Breast epithelium (tissue), 4 donors: ENCODE data around the gene CD247. TPM values are rescaled to one million over a fixed set of nuclear protein-coding genes. Genes with fewer than 3 reads are reported as not detected.

Source experiments
- DNase-seq, 2 donors: peaks; one replicate each; pipeline ENCODE4 v3.0.0-alpha.2; 2019; ENCODE audit warnings: low spot score in 2 of 2
- H3K27ac ChIP-seq, 2 donors: fragments of 200-600 bp; sonication (generic) in 1 of 2; one replicate each; pipeline ENCODE4 v1.5.1; 2016 to 2019; ENCODE audit warnings: mild to moderate bottlenecking in 1 of 2
- H3K27me3 ChIP-seq, 2 donors: fragments of 200-600 bp; sonication (generic) in 1 of 2; one replicate each; pipeline versions ENCODE4 v1.5.1 to v1.6.0; 2017 to 2019; ENCODE audit warnings: control low read depth in 1 of 2, mild to moderate bottlenecking in 1 of 2
- H3K36me3 ChIP-seq: fragments of 200-600 bp; one replicate; pipeline ENCODE4 v1.5.1; 2019
- H3K4me1 ChIP-seq, 2 donors: fragments of 200-600 bp; sonication (generic); one replicate each; pipeline ENCODE4 v1.5.1; 2016 to 2019; ENCODE audit warnings: control low read depth in 1 of 2
- H3K4me3 ChIP-seq, 3 donors: fragments of 200-600 bp; sonication (generic); 1 replicate in 2 of 3; 2 replicates in 1 of 3; pipeline ENCODE4 v1.5.1; 2016 to 2019; ENCODE audit warnings: mild to moderate bottlenecking in 3 of 3, moderate library complexity in 2 of 3
- H3K9me3 ChIP-seq, 2 donors: fragments of 200-600 bp; sonication (generic) in 1 of 2; one replicate each; pipeline ENCODE4 v1.5.1; 2016 to 2019; ENCODE audit warnings: control low read depth in 1 of 2
- CTCF ChIP-seq, 3 donors: fragments of 450-650 bp; IDR thresholded peaks; one replicate each; pipeline ENCODE4 v1.5.1; 2016 to 2017; ENCODE audit warnings: antibody characterized with exemption in 3 of 3, mild to moderate bottlenecking in 3 of 3, moderate library complexity in 3 of 3
- POLR2A ChIP-seq: fragments of 450-650 bp; IDR thresholded peaks from one replicate; pipeline ENCODE4 v1.6.1; 2016; ENCODE audit warnings: antibody characterized with exemption, mild to moderate bottlenecking, moderate library complexity
- POLR2AphosphoS5 ChIP-seq, 3 donors: sonication (generic); formaldehyde crosslinking; IDR thresholded peaks; one replicate each; pipeline ENCODE4 v1.6.1; 2017; ENCODE audit warnings: antibody characterized with exemption in 3 of 3
- intact Hi-C: fragments of 100-400 bp; cut with DNase I; formaldehyde crosslinking; loops from one replicate; pipeline ENCODE4 v1.15.1; 2023; ENCODE audit warnings: low total_unique reads
- total RNA-seq, 3 donors: library from RNA; depleted of rRNA; stranded (reverse); fragments of >200 nt; gene quantifications; one replicate each; pipeline ENCODE4 v1.1.0, GENCODE V29; 2016

Gene CD247
- total RNA-seq, 3 donors from 2014 or later = 0.80 to 2.0 (median 2.0) TPM

GRCh38 chr1:167465743-167466142 is 52.6 kb downstream of the CD247 start:
- intact Hi-C loops = no loop called here
- H3K36me3 ChIP-seq = no peaks in the 10 kb centered on the region
- no peaks in the 10 kb centered on the region for H3K4me1 ChIP-seq
- no peak overlapping the region for H3K27ac ChIP-seq
- H3K27me3 ChIP-seq = no peaks in the 10 kb centered on the region
- H3K9me3 ChIP-seq = no peaks in the 10 kb centered on the region
- TF ChIP-seq CTCF (IDR thresholded peaks at IDR 0.05) (no peak), POLR2AphosphoS5 (IDR thresholded peaks at IDR 0.05) (no peak), POLR2A (no peak)
- no peak overlapping the region for H3K4me3 ChIP-seq
- peak in 1 of 2 donors; percentile 3 for DNase-seq

GRCh38 chr1:167465018-167465417 is 53.3 kb downstream of the CD247 start:
- no peak overlapping the region for H3K27ac ChIP-seq
- no peaks in the 10 kb centered on the region for H3K9me3 ChIP-seq
- intact Hi-C loops = no loop called here
- DNase-seq = no peak
- no peak for TF ChIP-seq POLR2A
- TF ChIP-seq CTCF (IDR thresholded peaks at IDR 0.05) = no peak
- TF ChIP-seq POLR2AphosphoS5 (IDR thresholded peaks at IDR 0.05) = no peak
- no peak overlapping the region for H3K4me3 ChIP-seq
- H3K4me1 ChIP-seq = no peaks in the 10 kb centered on the region
- H3K27me3 ChIP-seq = no peaks in the 10 kb centered on the region
- no peaks in the 10 kb centered on the region for H3K36me3 ChIP-seq

- no peaks in the 10 kb centered on the region for H3K36me3 ChIP-seq
- no peaks in the 10 kb centered on the region for H3K27me3 ChIP-seq
- TF ChIP-seq POLR2A (no peak), POLR2AphosphoS5 (IDR thresholded peaks at IDR 0.05) (no peak), CTCF (IDR thresholded peaks at IDR 0.05) (no peak)
- intact Hi-C loops = loop anchor here (5.0 kb wide), 1 partner anchor 913 kb away; no protein-coding TSS in a partner anchor
- H3K9me3 ChIP-seq = no peaks in the 10 kb centered on the region
- peak in 1 of 2 donors; percentile 5 for DNase-seq
- no peak overlapping the region for H3K4me3 ChIP-seq
- H3K27ac ChIP-seq = no peak overlapping the region
- no peaks in the 10 kb centered on the region for H3K4me1 ChIP-seq
Measured at GRCh38 chr1:167463875-167464575, 54.3 kb downstream of the CD247 start.

GRCh38 chr1:167463080-167463479 is 55.2 kb downstream of the CD247 start:
- H3K9me3 ChIP-seq = no peaks in the 10 kb centered on the region
- H3K4me1 ChIP-seq = no peaks in the 10 kb centered on the region
- no peak overlapping the region for H3K27ac ChIP-seq
- intact Hi-C loops = loop anchor here (5.0 kb wide), 1 partner anchor 914 kb away; no protein-coding TSS in a partner anchor
- no peak overlapping the region for H3K4me3 ChIP-seq
- TF ChIP-seq POLR2A = no peak
- TF ChIP-seq POLR2AphosphoS5 (IDR thresholded peaks at IDR 0.05) = no peak
- TF ChIP-seq CTCF (IDR thresholded peaks at IDR 0.05) = no peak
- no peaks in the 10 kb centered on the region for H3K27me3 ChIP-seq
- H3K36me3 ChIP-seq = no peaks in the 10 kb centered on the region
- peak in 1 of 2 donors; percentile 12 for DNase-seq

GRCh38 chr1:167462341-167462740 is 56.0 kb downstream of the CD247 start:
- Histone ChIP-seq H3K4me1 (no peaks in the 10 kb centered on the region), H3K27ac (no peak overlapping the region), H3K4me3 (no peak overlapping the region), H3K9me3 (no peaks in the 10 kb centered on the region), H3K36me3 (no peaks in the 10 kb centered on the region), H3K27me3 (no peaks in the 10 kb centered on the region)
- intact Hi-C loops = loop anchor here (5.0 kb wide), 1 partner anchor 915 kb away; no protein-coding TSS in a partner anchor
- no peak for TF ChIP-seq CTCF (IDR thresholded peaks at IDR 0.05)
- TF ChIP-seq POLR2AphosphoS5 (IDR thresholded peaks at IDR 0.05) = no peak
- TF ChIP-seq POLR2A = no peak
- peak in 1 of 2 donors; percentile 36 for DNase-seq
